Measurements from ENCODE around the gene NRXN3. TPM values are rescaled to one million over a fixed set of nuclear protein-coding genes. Genes with fewer than 3 reads are reported as not detected.

NRXN3 gene
- total and polyA plus RNA-seq, 11 donors, result 0.19 to 2.2 (median 1.1) TPM

DNA sequence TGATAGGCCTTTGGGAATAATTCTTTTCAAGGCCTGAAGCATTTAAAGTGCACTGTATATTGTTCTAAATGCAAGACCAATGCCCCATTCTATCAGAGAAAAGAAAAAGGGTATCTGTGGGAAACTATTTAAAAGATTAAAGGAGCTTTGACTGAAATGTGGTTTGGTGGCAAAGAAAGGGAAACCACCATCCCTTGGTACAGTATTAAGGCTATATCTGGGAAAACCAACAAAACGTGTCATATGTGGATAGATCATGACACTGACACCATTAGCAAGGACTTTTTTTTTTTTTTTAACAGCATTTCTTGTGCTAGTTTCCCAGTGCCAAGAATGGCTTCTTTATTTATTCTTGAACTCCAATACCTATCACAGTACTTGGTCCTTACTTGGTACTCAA is 1150.4 kb downstream of the NRXN3 start:
- no peaks in the 10 kb centered on the region for H3K4me1 ChIP-seq
- TF ChIP-seq, protein P1, sequence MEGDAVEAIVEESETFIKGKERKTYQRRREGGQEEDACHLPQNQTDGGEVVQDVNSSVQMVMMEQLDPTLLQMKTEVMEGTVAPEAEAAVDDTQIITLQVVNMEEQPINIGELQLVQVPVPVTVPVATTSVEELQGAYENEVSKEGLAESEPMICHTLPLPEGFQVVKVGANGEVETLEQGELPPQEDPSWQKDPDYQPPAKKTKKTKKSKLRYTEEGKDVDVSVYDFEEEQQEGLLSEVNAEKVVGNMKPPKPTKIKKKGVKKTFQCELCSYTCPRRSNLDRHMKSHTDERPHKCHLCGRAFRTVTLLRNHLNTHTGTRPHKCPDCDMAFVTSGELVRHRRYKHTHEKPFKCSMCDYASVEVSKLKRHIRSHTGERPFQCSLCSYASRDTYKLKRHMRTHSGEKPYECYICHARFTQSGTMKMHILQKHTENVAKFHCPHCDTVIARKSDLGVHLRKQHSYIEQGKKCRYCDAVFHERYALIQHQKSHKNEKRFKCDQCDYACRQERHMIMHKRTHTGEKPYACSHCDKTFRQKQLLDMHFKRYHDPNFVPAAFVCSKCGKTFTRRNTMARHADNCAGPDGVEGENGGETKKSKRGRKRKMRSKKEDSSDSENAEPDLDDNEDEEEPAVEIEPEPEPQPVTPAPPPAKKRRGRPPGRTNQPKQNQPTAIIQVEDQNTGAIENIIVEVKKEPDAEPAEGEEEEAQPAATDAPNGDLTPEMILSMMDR (IDR thresholded peaks at IDR 0.05), result no peak
- TF ChIP-seq POLR2A (IDR thresholded peaks at IDR 0.05), result no peak
- H3K9me3 ChIP-seq, result no peaks in the 10 kb centered on the region
- H3K27ac ChIP-seq, result no peak overlapping the region
- H3K27me3 ChIP-seq, result no peaks in the 10 kb centered on the region
- no peak overlapping the region for H3K4me3 ChIP-seq
- intact Hi-C loops (cut with DNase I), result no loop called here
- 54 to 60% (median 58%) methylated on average over 1 of the region's 1 CpG for WGBS, 4 donors
- ATAC-seq (no peak), DNase-seq (no peak)
- no peaks in the 10 kb centered on the region for H3K36me3 ChIP-seq

DNA sequence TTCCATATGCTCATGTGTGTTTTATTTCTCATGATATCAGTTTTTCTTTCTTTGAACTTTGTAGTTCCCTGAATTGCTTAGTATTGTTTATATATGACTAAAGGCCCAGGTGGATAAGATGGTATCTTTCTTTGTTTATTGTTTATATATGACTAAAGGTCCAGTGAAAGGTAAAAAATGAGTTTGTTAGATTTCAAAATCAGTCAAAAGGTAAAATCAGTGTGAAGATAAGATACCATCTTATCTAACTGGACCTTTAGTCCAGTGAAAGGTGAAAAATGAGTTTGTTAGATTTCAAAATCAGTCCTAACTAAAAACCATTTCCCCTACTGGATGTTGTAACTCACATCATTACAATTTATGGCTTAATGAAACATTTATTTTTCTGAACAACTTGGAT is 1150.9 kb downstream of the NRXN3 start:
- Histone ChIP-seq H3K9me3 (no peaks in the 10 kb centered on the region), H3K27ac (no peak overlapping the region), H3K27me3 (no peaks in the 10 kb centered on the region), H3K4me3 (no peak overlapping the region), H3K4me1 (no peaks in the 10 kb centered on the region), H3K36me3 (no peaks in the 10 kb centered on the region)
- DNase-seq (no peak), ATAC-seq (no peak)
- intact Hi-C loops (cut with DNase I), result no loop called here
- no peak for TF ChIP-seq POLR2A (IDR thresholded peaks at IDR 0.05)
- TF ChIP-seq, protein P1 (IDR thresholded peaks at IDR 0.05), result no peak

DNA sequence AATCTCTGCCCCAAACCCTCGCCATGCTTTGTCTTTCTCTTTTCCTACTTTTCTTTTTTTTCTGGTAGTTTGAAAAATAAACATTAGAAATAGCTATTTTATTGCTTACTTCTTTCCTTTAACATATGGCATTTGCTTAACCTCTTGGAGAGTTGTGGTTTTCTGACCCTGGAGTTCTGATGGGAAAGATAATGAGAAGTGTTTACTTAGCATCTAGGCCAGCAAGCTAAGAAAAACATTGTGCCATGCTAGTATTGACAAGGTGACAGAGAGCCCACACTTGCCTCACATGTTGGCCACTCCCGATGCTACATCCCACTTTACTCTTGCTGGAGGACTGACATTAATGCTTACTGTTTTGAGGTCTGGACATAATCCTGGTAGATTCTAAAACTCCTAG is 1154.9 kb downstream of the NRXN3 start:
- Histone ChIP-seq H3K4me3 (no peak overlapping the region), H3K4me1 (no peaks in the 10 kb centered on the region), H3K27me3 (no peaks in the 10 kb centered on the region), H3K9me3 (no peaks in the 10 kb centered on the region), H3K36me3 (no peaks in the 10 kb centered on the region), H3K27ac (no peak overlapping the region)
- no peak for DNase-seq
- TF ChIP-seq, protein P1 (IDR thresholded peaks at IDR 0.05), result no peak
- no peak for TF ChIP-seq POLR2A (IDR thresholded peaks at IDR 0.05)
- intact Hi-C loops (cut with DNase I), result no loop called here
- 45 to 67% (median 64%) methylated on average over 2 of the region's 2 CpGs for WGBS, 4 donors
- ATAC-seq, result no peak

DNA sequence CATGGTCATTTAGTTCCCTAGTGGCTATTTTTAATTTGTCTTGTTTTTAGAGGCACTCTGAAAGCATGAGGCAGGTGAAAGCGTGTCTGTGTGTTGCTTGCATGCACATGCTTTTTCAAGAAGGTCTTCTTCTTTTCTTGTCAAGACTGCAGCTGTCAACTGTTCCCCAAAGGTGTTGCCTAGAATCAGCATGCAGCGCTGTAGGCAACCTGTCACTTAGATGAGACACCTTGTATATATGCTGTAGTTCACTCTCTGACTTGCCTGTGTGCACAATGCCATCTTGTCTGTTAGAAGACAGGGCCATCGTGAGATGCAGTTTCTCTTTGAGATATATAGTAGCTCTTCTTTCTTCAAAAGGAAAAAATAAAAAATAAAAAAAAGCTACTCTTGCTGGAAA is 1155.4 kb downstream of the NRXN3 start:
- no peak for ATAC-seq
- Histone ChIP-seq H3K4me3 (no peak overlapping the region), H3K27me3 (no peaks in the 10 kb centered on the region), H3K27ac (no peak overlapping the region), H3K9me3 (no peaks in the 10 kb centered on the region), H3K36me3 (no peaks in the 10 kb centered on the region), H3K4me1 (no peaks in the 10 kb centered on the region)
- TF ChIP-seq, protein P1 (IDR thresholded peaks at IDR 0.05), result no peak
- no peak for TF ChIP-seq POLR2A (IDR thresholded peaks at IDR 0.05)
- intact Hi-C loops (cut with DNase I), result no loop called here
- WGBS, 4 donors, result 81 to 82% (median 82%) methylated on average over 3 of the region's 3 CpGs
- DNase-seq, result no peak

Data from heart left ventricle (tissue), 16 donors.